H9 (cell line): ENCODE results near the gene ERAP2. TPM values are rescaled to one million over a fixed set of nuclear protein-coding genes. Genes with fewer than 3 reads are reported as not detected.

Experiments
- DNase-seq: peaks from one replicate; pipeline ENCODE4 v3.0.0-alpha.2; 2017
- H2AFZ ChIP-seq: one replicate; pipeline ENCODE4 v1.6.1; 2013; ENCODE audit warnings: mild to moderate bottlenecking, low read length, control low read depth, moderate library complexity
- H2AK5ac ChIP-seq: 2 replicates; pipeline ENCODE4 v1.6.1; 2013; ENCODE audit warnings: low read length, control low read depth, mixed read lengths; ENCODE audit not compliant: insufficient read length
- H2BK120ac ChIP-seq: one replicate; pipeline ENCODE4 v1.6.1; 2013; ENCODE audit warnings: low read depth, mild to moderate bottlenecking, low read length, control low read depth, inconsistent platforms; ENCODE audit not compliant: poor library complexity, severe bottlenecking
- H2BK12ac ChIP-seq: 2 replicates; pipeline ENCODE4 v1.6.1; 2013; ENCODE audit warnings: low read length, control low read depth, mixed read lengths, low read depth; ENCODE audit not compliant: insufficient read length
- H2BK15ac ChIP-seq: 2 replicates; pipeline ENCODE4 v1.6.1; 2013; ENCODE audit warnings: low read depth, low read length, control low read depth
- H2BK20ac ChIP-seq: one replicate; pipeline ENCODE4 v1.6.1; 2013; ENCODE audit warnings: low read depth, mild to moderate bottlenecking, low read length, control low read depth, inconsistent platforms; ENCODE audit not compliant: poor library complexity, severe bottlenecking
- H2BK5ac ChIP-seq: 2 replicates; pipeline ENCODE4 v1.6.1; 2013; ENCODE audit warnings: low read length, control low read depth, mixed read lengths; ENCODE audit not compliant: insufficient read length
- H3K14ac ChIP-seq: 2 replicates; pipeline ENCODE4 v1.6.1; 2013; ENCODE audit warnings: low read length, control low read depth; ENCODE audit not compliant: insufficient read depth
- H3K18ac ChIP-seq: 2 replicates; pipeline ENCODE4 v1.6.1; 2013; ENCODE audit warnings: low read depth, mild to moderate bottlenecking, mixed read lengths, low read length, control low read depth; ENCODE audit not compliant: insufficient read length
- H3K23ac ChIP-seq: 2 replicates; pipeline ENCODE4 v1.6.1; 2013; ENCODE audit warnings: low read length, control low read depth, mixed read lengths, low read depth; ENCODE audit not compliant: insufficient read length
- H3K23me2 ChIP-seq: 2 replicates; pipeline ENCODE4 v1.6.1; 2013; ENCODE audit warnings: low read depth, mild to moderate bottlenecking, mixed read lengths, low read length, control low read depth; ENCODE audit not compliant: insufficient read length, poor library complexity, severe bottlenecking
- H3K27ac ChIP-seq: 2 replicates; pipeline ENCODE4 v1.5.1; 2013; ENCODE audit warnings: low read length, control low read depth, mixed read lengths, low read depth; ENCODE audit not compliant: insufficient read length
- H3K27me3 ChIP-seq: 2 replicates; pipeline ENCODE4 v1.6.1; 2013; ENCODE audit warnings: low read length, control low read depth, inconsistent platforms; ENCODE audit not compliant: insufficient read depth
- H3K4ac ChIP-seq: 2 replicates; pipeline ENCODE4 v1.6.1; 2013; ENCODE audit warnings: low read depth, mild to moderate bottlenecking, control low read depth, inconsistent platforms, low read length, moderate library complexity
- H3K4me1 ChIP-seq: 2 replicates; pipeline ENCODE4 v1.6.1; 2013; ENCODE audit warnings: low read length, control low read depth, inconsistent platforms; ENCODE audit not compliant: insufficient read depth
- H3K4me2 ChIP-seq: 2 replicates; pipeline ENCODE4 v1.6.1; 2013; ENCODE audit warnings: low read length, control low read depth, mixed read lengths; ENCODE audit not compliant: insufficient read length, insufficient read depth
- H3K56ac ChIP-seq: 2 replicates; pipeline ENCODE4 v1.6.1; 2013; ENCODE audit warnings: low read depth, mild to moderate bottlenecking, mixed read lengths, low read length, control low read depth; ENCODE audit not compliant: insufficient read length
- H3K79me1 ChIP-seq: 2 replicates; pipeline ENCODE4 v1.6.1; 2013; ENCODE audit warnings: low read depth, mild to moderate bottlenecking, moderate library complexity, low read length, control low read depth, inconsistent platforms; ENCODE audit not compliant: insufficient read depth, poor library complexity, severe bottlenecking
- H3K79me2 ChIP-seq: 2 replicates; pipeline ENCODE4 v1.6.1; 2013; ENCODE audit warnings: low read length, control low read depth, inconsistent platforms; ENCODE audit not compliant: insufficient read depth
- H3K9ac ChIP-seq: 2 replicates; pipeline ENCODE4 v1.6.1; 2013; ENCODE audit warnings: low read length, control low read depth, mixed read lengths; ENCODE audit not compliant: insufficient read length; ENCODE audit errors: extremely low read depth
- H3K9me3 ChIP-seq: one replicate; pipeline ENCODE4 v1.6.1; 2013; ENCODE audit warnings: low read depth, low read length, inconsistent platforms; ENCODE audit not compliant: control insufficient read depth
- H3T11ph ChIP-seq: one replicate; pipeline ENCODE4 v1.6.1; 2013; ENCODE audit warnings: mild to moderate bottlenecking, low read length, control low read depth, inconsistent platforms
- H4K20me1 ChIP-seq: one replicate; pipeline ENCODE4 v1.6.1; 2013; ENCODE audit not compliant: control insufficient read depth, insufficient read length, insufficient read depth
- H4K5ac ChIP-seq: 2 replicates; pipeline ENCODE4 v1.6.1; 2013; ENCODE audit warnings: low read depth, mild to moderate bottlenecking, mixed read lengths, low read length, control low read depth; ENCODE audit not compliant: insufficient read length
- H4K8ac ChIP-seq: replicated peaks from 2 replicates; pipeline ENCODE4 v1.6.1; 2013; ENCODE audit warnings: low read length, control low read depth, mixed read lengths, low read depth; ENCODE audit not compliant: insufficient read length
- H4K91ac ChIP-seq: 2 replicates; pipeline ENCODE4 v1.6.1; 2013; ENCODE audit warnings: low read depth, mild to moderate bottlenecking, moderate library complexity, mixed read lengths, low read length, control low read depth; ENCODE audit not compliant: insufficient read length
- H3K27ac Mint-ChIP-seq, 3 experiments: 2 replicates in 2 of 3; 3 replicates in 1 of 3; pipeline ENCODE4 v1.8.0; 2020 to 2021; ENCODE audit warnings: mixed read lengths in 3 of 3, mild to moderate bottlenecking in 1 of 3, moderate library complexity in 1 of 3
- H3K27me3 Mint-ChIP-seq: 2 replicates; pipeline ENCODE4 v1.8.0; 2021; ENCODE audit warnings: low read depth, mild to moderate bottlenecking, moderate library complexity, mixed read lengths
- H3K36me3 Mint-ChIP-seq, 3 experiments: 2 replicates in 2 of 3; 3 replicates in 1 of 3; pipeline ENCODE4 v1.8.0; 2020 to 2021; ENCODE audit warnings: low read depth in 3 of 3, mixed read lengths in 3 of 3; ENCODE audit not compliant: insufficient read depth in 1 of 3
- H3K4me1 Mint-ChIP-seq, 2 experiments: 2 replicates each; pipeline ENCODE4 v1.8.0; 2020; ENCODE audit warnings: mixed read lengths in 2 of 2
- H3K4me3 Mint-ChIP-seq, 2 experiments: 2 replicates in 1 of 2; 3 replicates in 1 of 2; pipeline ENCODE4 v1.8.0; 2020 to 2021; ENCODE audit warnings: mild to moderate bottlenecking in 2 of 2, mixed read lengths in 2 of 2, moderate library complexity in 1 of 2
- H3K9me3 Mint-ChIP-seq, 2 experiments: 2 replicates in 1 of 2; 3 replicates in 1 of 2; pipeline ENCODE4 v1.8.0; 2020; ENCODE audit warnings: mild to moderate bottlenecking in 2 of 2, mixed read lengths in 2 of 2, moderate library complexity in 1 of 2
- WGBS: extraction: QIAGEN DNeasy Blood & Tissue Kit; methylation state at CpG from one replicate; pipeline ENCODE4 v1.1.7; 2013; ENCODE audit warnings: missing lambda C conversion rate, low lambda C conversion rate, mixed read lengths; ENCODE audit not compliant: insufficient read length; ENCODE audit errors: extremely low coverage; 5-methylcytosine and 5-hydroxymethylcytosine counted together
- total RNA-seq: library from RNA; stranded (reverse); gene quantifications from 2 replicates; pipeline ENCODE4 v1.2.1, GENCODE V29; 2021
- TF ChIP-seq, protein P1 (sequence below): fragments of 200-600 bp; sonication (generic); conservative IDR thresholded peaks from 3 replicates; pipeline ENCODE4 v1.8.0; 2021; ENCODE audit warnings: antibody characterized with exemption, mild to moderate bottlenecking

ERAP2 gene
- total RNA-seq, 1 experiment from 2014 or later = 0.09 TPM

DNA sequence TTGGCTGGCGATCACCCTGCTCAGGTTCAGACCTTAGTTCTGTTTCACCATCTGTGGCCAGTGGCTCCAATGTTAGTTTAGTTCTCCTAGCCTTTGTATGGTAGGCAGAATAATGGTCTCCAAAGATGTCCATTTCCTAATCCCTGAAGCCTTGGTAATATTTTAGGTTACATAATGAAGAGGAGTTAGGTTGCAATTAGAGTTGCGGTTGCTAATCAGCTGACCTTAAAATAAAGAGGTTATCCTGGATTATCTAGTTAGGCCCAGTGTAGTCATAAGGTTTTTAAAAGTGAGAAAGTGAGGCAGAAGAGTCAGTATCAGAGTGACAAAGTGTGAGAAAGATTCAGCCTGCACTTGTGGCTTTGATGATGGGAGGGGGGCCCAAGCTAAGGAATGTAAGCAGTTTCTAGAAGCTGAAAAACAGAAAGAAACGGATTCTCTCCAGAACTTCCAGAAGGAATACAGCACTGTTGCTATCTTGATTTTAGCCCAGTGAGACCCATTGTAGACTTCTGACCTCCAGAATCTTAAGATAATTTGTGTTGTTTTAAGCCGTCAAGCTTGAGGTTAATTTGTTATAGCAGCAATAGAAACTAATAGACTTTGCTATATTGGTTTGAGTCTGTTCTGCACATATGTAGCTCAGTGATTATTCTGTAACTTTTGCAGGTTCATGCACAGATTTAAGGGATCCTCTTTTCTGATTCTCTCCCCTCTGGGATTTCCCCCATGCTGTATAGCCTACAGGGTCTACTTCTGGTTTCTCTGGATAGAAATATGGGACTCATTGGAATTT lies 81.2 kb downstream of the ERAP2 start:
- H3K23ac ChIP-seq = no peak overlapping the region
- H4K8ac ChIP-seq = no peak overlapping the region
- no peak overlapping the region for H3K27ac ChIP-seq
- H3K9me3 ChIP-seq = no peaks in the 10 kb centered on the region
- Mint-ChIP-seq H3K27me3 (no peaks in the 10 kb centered on the region), H3K9me3 (no peaks in the 10 kb centered on the region; a peak in 1 of 5 replicates), H3K4me3 (no peak overlapping the region), H3K36me3 (no peaks in the 10 kb centered on the region), H3K27ac (no peak overlapping the region), H3K4me1 (peaks cover 4 to 12% of the 10 kb centered on the region in 2 experiments)
- no peak overlapping the region for H2BK12ac ChIP-seq
- H3K4ac ChIP-seq = no peak overlapping the region
- no peak overlapping the region for H3K14ac ChIP-seq
- no peak overlapping the region for H2AFZ ChIP-seq
- no peak overlapping the region for H3K18ac ChIP-seq
- H2AK5ac ChIP-seq = no peak overlapping the region
- no peak overlapping the region for H2BK120ac ChIP-seq
- H4K20me1 ChIP-seq = no peaks in the 10 kb centered on the region
- H3K9ac ChIP-seq = no peak overlapping the region
- no peak for DNase-seq
- H2BK5ac ChIP-seq = no peak overlapping the region
- no CpG with 5 or more reads among the region's 4 CpGs for WGBS
- H3K79me2 ChIP-seq = no peaks in the 10 kb centered on the region
- H3K56ac ChIP-seq = no peak overlapping the region
- no peak overlapping the region for H3T11ph ChIP-seq
- H3K4me1 ChIP-seq = no peaks in the 10 kb centered on the region
- no peak overlapping the region for H2BK20ac ChIP-seq
- H3K4me2 ChIP-seq = no peak overlapping the region
- H4K5ac ChIP-seq = no peak overlapping the region
- TF ChIP-seq, protein P1, sequence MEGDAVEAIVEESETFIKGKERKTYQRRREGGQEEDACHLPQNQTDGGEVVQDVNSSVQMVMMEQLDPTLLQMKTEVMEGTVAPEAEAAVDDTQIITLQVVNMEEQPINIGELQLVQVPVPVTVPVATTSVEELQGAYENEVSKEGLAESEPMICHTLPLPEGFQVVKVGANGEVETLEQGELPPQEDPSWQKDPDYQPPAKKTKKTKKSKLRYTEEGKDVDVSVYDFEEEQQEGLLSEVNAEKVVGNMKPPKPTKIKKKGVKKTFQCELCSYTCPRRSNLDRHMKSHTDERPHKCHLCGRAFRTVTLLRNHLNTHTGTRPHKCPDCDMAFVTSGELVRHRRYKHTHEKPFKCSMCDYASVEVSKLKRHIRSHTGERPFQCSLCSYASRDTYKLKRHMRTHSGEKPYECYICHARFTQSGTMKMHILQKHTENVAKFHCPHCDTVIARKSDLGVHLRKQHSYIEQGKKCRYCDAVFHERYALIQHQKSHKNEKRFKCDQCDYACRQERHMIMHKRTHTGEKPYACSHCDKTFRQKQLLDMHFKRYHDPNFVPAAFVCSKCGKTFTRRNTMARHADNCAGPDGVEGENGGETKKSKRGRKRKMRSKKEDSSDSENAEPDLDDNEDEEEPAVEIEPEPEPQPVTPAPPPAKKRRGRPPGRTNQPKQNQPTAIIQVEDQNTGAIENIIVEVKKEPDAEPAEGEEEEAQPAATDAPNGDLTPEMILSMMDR = no peak
- no peak overlapping the region for H4K91ac ChIP-seq
- no peaks in the 10 kb centered on the region for H3K23me2 ChIP-seq
- no peak overlapping the region for H2BK15ac ChIP-seq
- no peaks in the 10 kb centered on the region for H3K27me3 ChIP-seq
- no peaks in the 10 kb centered on the region for H3K79me1 ChIP-seq
